Glutamatergic neuron (in vitro differentiated cells): ENCODE results near the gene NOM1. TPM values are rescaled to one million over a fixed set of nuclear protein-coding genes. Genes with fewer than 3 reads are reported as not detected.
"Not testable (repeated sequence)": the region's sequence is repeated elsewhere in the genome, so short reads cannot be mapped to it uniquely, and the experiment has no call there.

ENCODE experiments used
- DNase-seq: peaks from one replicate; pipeline ENCODE4 v3.0.0; 2022
- H3K27ac Mint-ChIP-seq: one replicate; pipeline ENCODE4 v1.8.0; 2020; ENCODE audit warnings: mild to moderate bottlenecking, mixed read lengths, inconsistent platforms; ENCODE audit not compliant: unreplicated experiment
- H3K27me3 Mint-ChIP-seq: one replicate; pipeline ENCODE4 v1.8.0; 2020; ENCODE audit warnings: mild to moderate bottlenecking, moderate library complexity, mixed read lengths, inconsistent platforms; ENCODE audit not compliant: unreplicated experiment
- H3K36me3 Mint-ChIP-seq: one replicate; pipeline ENCODE4 v1.8.0; 2020; ENCODE audit warnings: mild to moderate bottlenecking, mixed read lengths, inconsistent platforms; ENCODE audit not compliant: unreplicated experiment
- H3K4me1 Mint-ChIP-seq: one replicate; pipeline ENCODE4 v1.8.0; 2020; ENCODE audit warnings: mild to moderate bottlenecking, low read depth, mixed read lengths, inconsistent platforms; ENCODE audit not compliant: unreplicated experiment
- H3K4me3 Mint-ChIP-seq: one replicate; pipeline ENCODE4 v1.8.0; 2020; ENCODE audit warnings: mild to moderate bottlenecking, mixed read lengths, inconsistent platforms; ENCODE audit not compliant: unreplicated experiment
- H3K9me3 Mint-ChIP-seq: one replicate; pipeline ENCODE4 v1.8.0; 2020; ENCODE audit warnings: mild to moderate bottlenecking, moderate library complexity, mixed read lengths, inconsistent platforms; ENCODE audit not compliant: unreplicated experiment
- CTCF ChIP-seq: fragments of 200-600 bp; sonication (generic); IDR thresholded peaks from one replicate; pipeline ENCODE4 v1.5.0; 2021; ENCODE audit not compliant: partially characterized antibody, unreplicated experiment
- long read RNA-seq: library from polyadenylated mRNA; unstranded; transcript quantifications from one replicate; pipeline ENCODE4 v2.0.0, GENCODE V29; 2020; ENCODE audit not compliant: unreplicated experiment
- total RNA-seq: library from RNA; stranded (reverse); fragmentation: NEBNext Ultra II Directional; extraction: Animal tissue kit (Norgen Biotek cat#: 25700); gene quantifications from one replicate; pipeline ENCODE4 v1.2.1, GENCODE V29; 2021; ENCODE audit not compliant: unreplicated experiment

The NOM1 gene
- 18.0 TPM for total RNA-seq
- long read RNA-seq, partial matches to known transcripts = 1 of 2 reads
- long read RNA-seq, other reads (novel, unspliced or antisense) = 1 of 2 reads

GRCh38 chr7:156949541-156950380, at the start of gene NOM1:
Gene NOM1, plus strand, starts transcription at chr7:156949712. Its CDS starts 26 bp downstream, at chr7:156949738.
- peaks cover 13% of the 10 kb centered on the region for H3K4me1 Mint-ChIP-seq
- H3K36me3 Mint-ChIP-seq = no peaks in the 10 kb centered on the region
- TF ChIP-seq CTCF = peak; percentile 84
- peaks cover 4% of the 10 kb centered on the region for H3K27me3 Mint-ChIP-seq
- H3K4me3 Mint-ChIP-seq = peak within 1 kb of the TSS; percentile 90
- peak within 1 kb of the TSS; percentile 22 for H3K27ac Mint-ChIP-seq
- peaks cover 6% of the 10 kb centered on the region for H3K9me3 Mint-ChIP-seq
- peak; percentile 93 for DNase-seq

GRCh38 chr7:156900093-156900492, 49.4 kb upstream of the NOM1 start:
- not testable (repeated sequence) for H3K36me3 Mint-ChIP-seq, H3K4me3 Mint-ChIP-seq, H3K4me1 Mint-ChIP-seq, H3K27ac Mint-ChIP-seq, H3K9me3 Mint-ChIP-seq, H3K27me3 Mint-ChIP-seq, DNase-seq

DNA sequence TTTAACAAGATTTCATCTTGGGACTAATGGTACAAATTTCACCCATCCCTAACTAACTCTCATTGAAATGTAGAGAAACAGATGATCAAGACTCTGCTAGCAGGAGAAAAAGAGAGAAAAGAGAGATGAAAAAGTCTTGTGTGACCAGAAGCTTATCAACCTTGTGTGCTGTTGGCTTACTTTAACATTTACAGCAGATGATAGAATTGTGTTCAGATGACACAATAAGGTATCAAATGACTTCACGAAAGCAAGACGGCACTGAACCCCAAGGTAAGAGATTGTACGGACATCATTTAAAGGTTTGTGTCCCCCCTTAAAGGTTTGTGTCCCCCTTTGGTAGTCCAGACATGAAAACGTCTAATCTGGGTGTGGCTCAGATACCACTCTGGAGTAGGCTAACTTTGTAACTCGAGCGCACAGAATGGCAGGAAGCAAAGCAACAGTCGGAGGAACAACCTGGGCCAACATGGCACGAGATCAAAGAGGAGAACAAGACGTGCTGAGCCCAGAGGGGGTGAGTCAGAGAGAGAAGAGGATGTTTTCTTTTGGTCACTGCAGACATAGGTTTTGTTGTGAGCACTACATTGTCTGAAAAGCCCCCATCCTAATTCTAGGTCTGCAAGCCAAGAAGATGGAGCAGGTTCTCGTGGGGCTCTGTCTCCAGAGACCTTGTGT, 46.1 kb upstream of the NOM1 start:
- Mint-ChIP-seq H3K36me3 (no peaks in the 10 kb centered on the region), H3K27ac (no peak overlapping the region), H3K4me3 (no peak overlapping the region), H3K9me3 (no peaks in the 10 kb centered on the region), H3K27me3 (no peaks in the 10 kb centered on the region), H3K4me1 (no peaks in the 10 kb centered on the region)
- no peak for DNase-seq
- TF ChIP-seq CTCF = no peak

- DNase-seq = no peak
- H3K4me3 Mint-ChIP-seq = no peak overlapping the region
- H3K4me1 Mint-ChIP-seq = no peaks in the 10 kb centered on the region
- no peak for TF ChIP-seq CTCF
- H3K27me3 Mint-ChIP-seq = no peaks in the 10 kb centered on the region
- no peak overlapping the region for H3K27ac Mint-ChIP-seq
- no peaks in the 10 kb centered on the region for H3K9me3 Mint-ChIP-seq
- H3K36me3 Mint-ChIP-seq = no peaks in the 10 kb centered on the region
Measured at GRCh38 chr7:156906200-156906649, 43.3 kb upstream of the NOM1 start.

- no peaks in the 10 kb centered on the region for H3K36me3 Mint-ChIP-seq
Measured at GRCh38 chr7:156907656-156908055, 41.9 kb upstream of the NOM1 start.

DNA sequence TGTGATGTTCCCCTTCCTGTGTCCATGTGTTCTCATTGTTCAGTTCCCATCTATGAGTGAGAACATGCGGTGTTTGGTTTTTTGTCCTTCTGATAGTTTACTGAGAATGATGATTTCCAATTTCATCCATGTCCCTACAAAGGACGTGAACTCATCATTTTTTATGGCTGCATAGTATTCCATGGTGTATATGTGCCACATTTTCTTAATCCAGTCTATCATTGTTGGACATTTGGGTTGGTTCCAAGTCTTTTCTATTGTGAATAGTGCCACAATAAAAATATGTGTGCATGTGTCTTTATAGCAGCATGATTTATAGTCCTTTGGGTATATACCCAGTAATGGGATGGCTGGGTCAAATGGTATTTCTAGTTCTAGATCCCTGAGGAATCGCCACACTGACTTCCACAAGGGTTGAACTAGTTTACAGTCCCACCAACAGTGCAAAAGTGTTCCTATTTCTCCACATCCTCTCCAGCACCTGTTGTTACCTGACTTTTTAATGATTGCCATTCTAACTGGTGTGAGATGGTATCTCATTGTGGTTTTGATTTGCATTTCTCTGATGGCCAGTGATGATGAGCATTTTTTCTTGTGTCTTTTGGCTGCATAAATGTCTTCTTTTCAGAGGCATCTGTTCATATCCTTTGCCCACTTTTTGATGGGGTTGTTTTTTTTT, 39.8 kb upstream of the NOM1 start:
- not testable (repeated sequence) for H3K27me3 Mint-ChIP-seq, H3K4me3 Mint-ChIP-seq, H3K9me3 Mint-ChIP-seq, H3K27ac Mint-ChIP-seq, H3K36me3 Mint-ChIP-seq, DNase-seq, H3K4me1 Mint-ChIP-seq

More at GRCh38 chr7:156907656-156908055, 41.9 kb upstream of the NOM1 start:
- Mint-ChIP-seq H3K27ac (no peak overlapping the region), H3K4me1 (no peaks in the 10 kb centered on the region), H3K27me3 (no peaks in the 10 kb centered on the region), H3K9me3 (no peaks in the 10 kb centered on the region), H3K4me3 (no peak overlapping the region)
- DNase-seq = no peak
- TF ChIP-seq CTCF = no peak
